Measurements from ENCODE around the gene HNRNPM.

- TF ChIP-seq CTCF (conservative IDR thresholded peaks at IDR 0.05; ENCODE audit: low read length) (no peak), EZH2phosphoT487 (IDR thresholded peaks at IDR 0.05; ENCODE audit: borderline replicate concordance) (no peak)
These were observed 30.2 kb downstream of the HNRNPM start for GRCh38 chr19:8475005-8475404.
